Calu3 (cell line): ENCODE measurements around the gene TMEM174. TPM values are rescaled to one million over a fixed set of nuclear protein-coding genes. Genes with fewer than 3 reads are reported as not detected.

Experiments
- BruUV-seq: library from RNA; stranded (reverse); fragments of 400-500 nt; replicated peaks from 2 replicates; lab custom pipeline; 2021; lab: Mats Ljungman, UMichigan
- CTCF ChIA-PET: fragments of 300-600 bp; sonication (Branson Sonifier 250); formaldehyde crosslinking; loops from one replicate; lab custom pipeline; 2022; ENCODE audit warnings: antibody characterized with exemption; lab: Charles Lee
- DNase-seq: peaks from one replicate; pipeline ENCODE4 v3.0.0; 2022
- H3K27ac Mint-ChIP-seq: one replicate; pipeline ENCODE4 v1.8.0; 2022; ENCODE audit warnings: mixed read lengths; ENCODE audit not compliant: unreplicated experiment
- H3K27me3 Mint-ChIP-seq: one replicate; pipeline ENCODE4 v1.8.0; 2022; ENCODE audit warnings: mixed read lengths; ENCODE audit not compliant: unreplicated experiment
- H3K36me3 Mint-ChIP-seq: one replicate; pipeline ENCODE4 v1.8.0; 2022; ENCODE audit warnings: mild to moderate bottlenecking, moderate library complexity, mixed read lengths; ENCODE audit not compliant: insufficient read depth, unreplicated experiment
- H3K4me1 Mint-ChIP-seq: one replicate; pipeline ENCODE4 v1.8.0; 2022; ENCODE audit warnings: mild to moderate bottlenecking, low read depth, mixed read lengths; ENCODE audit not compliant: unreplicated experiment
- H3K4me3 Mint-ChIP-seq: one replicate; pipeline ENCODE4 v1.8.0; 2022; ENCODE audit warnings: mild to moderate bottlenecking, low read depth, moderate library complexity, mixed read lengths; ENCODE audit not compliant: unreplicated experiment
- H3K9me3 Mint-ChIP-seq: one replicate; pipeline ENCODE4 v1.8.0; 2022; ENCODE audit warnings: low read depth, mixed read lengths; ENCODE audit not compliant: unreplicated experiment
- CTCF ChIP-seq: fragments of 200-600 bp; IDR thresholded peaks from one replicate; pipeline ENCODE4 v1.8.0; 2022; ENCODE audit warnings: antibody characterized with exemption; ENCODE audit not compliant: unreplicated experiment
- intact Hi-C: fragments of 100-400 bp; cut with micrococcal nuclease; formaldehyde crosslinking; loops from one replicate; pipeline ENCODE4 v1.10.0; 2022; ENCODE audit not compliant: unreplicated experiment
- total RNA-seq: library from RNA; stranded (reverse); gene quantifications from 2 replicates; pipeline ENCODE4 v1.2.3, GENCODE V29; 2022

TMEM174 gene
- total RNA-seq, 1 experiment from 2014 or later = not detected

DNA sequence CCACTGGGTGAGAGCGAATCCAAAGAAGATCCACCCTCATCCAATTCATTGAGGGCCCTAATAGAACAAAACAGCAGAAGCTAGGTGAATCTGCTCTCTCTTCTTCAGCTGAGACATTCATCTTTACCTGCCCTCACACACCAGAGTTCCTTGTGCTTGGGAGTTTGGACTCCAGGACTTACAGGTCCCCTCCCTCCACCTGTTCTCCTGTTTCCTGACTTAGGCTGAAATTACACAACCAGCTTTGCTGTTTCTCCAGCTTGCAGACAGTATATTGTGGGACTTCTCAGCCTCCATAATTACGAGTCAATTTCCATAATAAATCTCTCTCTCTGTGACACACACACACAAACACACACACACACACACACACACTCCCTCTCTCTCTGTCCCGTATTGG, 33.5 kb upstream of the TMEM174 start:
- H3K27me3 Mint-ChIP-seq = no peaks in the 10 kb centered on the region
- intact Hi-C loops = no loop called here

DNA sequence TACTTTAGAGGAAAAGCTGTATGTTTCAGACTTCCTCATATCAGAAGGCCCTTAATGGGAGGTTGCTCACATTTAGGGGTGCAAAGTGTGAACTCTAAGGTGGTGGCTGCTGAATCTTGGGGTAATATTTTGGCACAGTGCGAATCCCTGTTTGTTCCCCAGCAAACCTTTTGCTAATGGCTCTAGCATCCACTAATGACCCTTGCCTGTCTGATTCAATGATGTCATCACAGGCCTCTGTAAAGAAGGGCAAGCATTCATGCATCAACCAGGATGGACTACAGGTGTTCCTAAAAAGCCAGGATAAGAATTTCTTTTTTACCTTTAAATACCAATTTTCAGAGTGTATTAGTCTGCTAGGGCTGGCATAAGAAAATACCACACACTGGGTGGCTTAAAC, 32.2 kb upstream of the TMEM174 start:
- DNase-seq = no peak
- intact Hi-C loops = no loop called here
- Mint-ChIP-seq H3K27ac (no peak overlapping the region), H3K4me3 (no peak overlapping the region), H3K27me3 (no peaks in the 10 kb centered on the region), H3K4me1 (no peaks in the 10 kb centered on the region), H3K9me3 (no peaks in the 10 kb centered on the region), H3K36me3 (no peaks in the 10 kb centered on the region)
- CTCF ChIA-PET = no interaction called here
- TF ChIP-seq CTCF = no peak
- BruUV-seq = no TSS peak

More for the DNA sequence above, 33.5 kb upstream of the TMEM174 start:
- BruUV-seq = no TSS peak
- H3K36me3 Mint-ChIP-seq = no peaks in the 10 kb centered on the region
- CTCF ChIA-PET = no interaction called here
- DNase-seq = no peak
- no peak overlapping the region for H3K4me3 Mint-ChIP-seq
- TF ChIP-seq CTCF = no peak
- no peaks in the 10 kb centered on the region for H3K9me3 Mint-ChIP-seq
- no peaks in the 10 kb centered on the region for H3K4me1 Mint-ChIP-seq
- H3K27ac Mint-ChIP-seq = no peak overlapping the region

DNA sequence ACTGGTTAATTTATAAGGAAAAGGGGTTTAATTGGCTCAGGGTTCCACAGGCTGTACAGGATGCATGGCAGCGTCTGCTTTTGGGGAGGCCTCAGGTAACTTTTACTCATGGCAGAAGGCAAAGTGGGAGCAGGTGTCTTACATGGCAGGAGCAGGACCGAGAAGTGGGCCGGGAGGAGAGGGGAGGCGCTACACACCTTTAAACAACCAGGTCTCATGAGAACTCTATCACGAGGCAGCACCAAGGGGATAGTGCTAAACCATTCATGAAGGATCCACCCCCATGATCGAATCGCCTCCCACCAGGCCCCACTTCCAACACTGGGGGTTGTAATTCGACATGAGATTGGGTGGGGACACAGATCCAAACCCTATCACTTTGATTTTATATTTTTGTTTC, 31.0 kb upstream of the TMEM174 start:
- H3K4me3 Mint-ChIP-seq = no peak overlapping the region
- CTCF ChIA-PET = interaction anchor here (0.7 kb wide), 1 partner anchor 94 kb away, joined by 7 read pairs; no protein-coding TSS in a partner anchor
- no TSS peak for BruUV-seq
- H3K9me3 Mint-ChIP-seq = no peaks in the 10 kb centered on the region
- no peaks in the 10 kb centered on the region for H3K36me3 Mint-ChIP-seq
- no peak for DNase-seq
- H3K27me3 Mint-ChIP-seq = no peaks in the 10 kb centered on the region
- H3K4me1 Mint-ChIP-seq = no peaks in the 10 kb centered on the region
- TF ChIP-seq CTCF = no peak
- intact Hi-C loops = no loop called here
- no peak overlapping the region for H3K27ac Mint-ChIP-seq

- CTCF ChIA-PET = interaction anchor here (0.7 kb wide), 1 partner anchor 9 kb away, joined by 3 read pairs; no protein-coding TSS in a partner anchor
- no peak overlapping the region for H3K27ac Mint-ChIP-seq
- no peaks in the 10 kb centered on the region for H3K36me3 Mint-ChIP-seq
- no peaks in the 10 kb centered on the region for H3K27me3 Mint-ChIP-seq
- no peak for DNase-seq
- no peak overlapping the region for H3K4me3 Mint-ChIP-seq
- no peak for TF ChIP-seq CTCF
- intact Hi-C loops = no loop called here
- no peaks in the 10 kb centered on the region for H3K9me3 Mint-ChIP-seq
- no peaks in the 10 kb centered on the region for H3K4me1 Mint-ChIP-seq
- no TSS peak for BruUV-seq
Measured at GRCh38 chr5:73143716-73144115, 29.3 kb upstream of the TMEM174 start.
